HG02678 (cell line): Measurements from ENCODE around the gene HS3ST5.

Experiments
- ATAC-seq: cut with Tn5 transposase; IDR thresholded peaks from one replicate; pipeline ENCODE4 v1.9.1; 2021; ENCODE audit warnings: mild to moderate bottlenecking, moderate library complexity; ENCODE audit not compliant: unreplicated experiment

The HS3ST5 gene

DNA sequence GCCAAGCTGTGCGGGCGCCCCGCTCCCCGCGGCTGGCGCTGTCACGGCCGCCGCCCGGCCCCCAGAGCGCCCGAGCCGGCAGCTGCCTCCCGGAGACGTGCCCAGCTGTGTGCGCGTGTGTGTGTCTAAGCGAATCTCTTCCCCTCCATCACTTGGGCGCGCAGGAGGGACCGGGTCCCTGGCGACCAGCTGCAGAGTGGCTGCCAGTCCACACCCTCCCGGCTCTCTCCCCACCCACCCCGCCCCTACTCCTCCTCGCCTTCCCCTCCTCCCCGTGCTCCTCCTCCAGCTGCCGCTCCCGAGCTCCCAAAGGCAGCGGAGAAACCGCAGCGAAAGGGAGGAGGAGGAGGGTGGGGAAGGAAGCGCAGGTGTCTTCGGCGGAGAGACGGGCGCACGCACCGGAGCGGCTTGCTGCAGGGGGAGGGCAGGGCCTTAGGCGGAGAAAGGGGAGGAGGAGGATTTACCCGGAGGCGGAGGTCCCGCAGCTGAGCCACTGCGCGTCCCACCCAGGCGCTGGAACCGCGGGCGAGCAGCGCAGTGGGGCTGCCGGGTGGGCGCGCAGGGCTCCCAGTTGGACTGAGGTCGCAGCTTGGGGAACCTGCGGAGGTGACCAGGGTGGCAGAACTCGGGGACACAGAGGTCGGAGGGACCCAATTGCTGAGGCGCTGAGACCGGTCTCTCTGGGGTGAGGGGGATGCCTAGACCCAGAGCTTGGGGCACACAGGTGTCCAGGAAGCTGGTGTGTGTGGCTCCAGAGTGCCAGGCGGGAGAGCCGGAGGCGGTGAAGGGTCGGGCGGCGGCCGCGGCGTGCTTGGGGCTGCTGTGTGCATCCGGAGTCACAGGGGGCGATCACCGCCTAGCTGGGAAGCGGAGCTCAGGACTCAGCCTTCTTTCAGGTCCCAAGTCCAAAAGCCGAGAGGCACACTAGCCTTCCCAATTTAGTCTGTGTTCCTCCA lies at the start of gene HS3ST5:
Gene HS3ST5 (minus strand): TSS at position 198 of the 956 bp plus-strand sequence. CDS start 280,178 bp downstream, outside the sequence.
- no peak for ATAC-seq

GRCh38 chr6:114390176-114390575 lies 47.4 kb upstream of the HS3ST5 start:
- ATAC-seq: no peak

DNA sequence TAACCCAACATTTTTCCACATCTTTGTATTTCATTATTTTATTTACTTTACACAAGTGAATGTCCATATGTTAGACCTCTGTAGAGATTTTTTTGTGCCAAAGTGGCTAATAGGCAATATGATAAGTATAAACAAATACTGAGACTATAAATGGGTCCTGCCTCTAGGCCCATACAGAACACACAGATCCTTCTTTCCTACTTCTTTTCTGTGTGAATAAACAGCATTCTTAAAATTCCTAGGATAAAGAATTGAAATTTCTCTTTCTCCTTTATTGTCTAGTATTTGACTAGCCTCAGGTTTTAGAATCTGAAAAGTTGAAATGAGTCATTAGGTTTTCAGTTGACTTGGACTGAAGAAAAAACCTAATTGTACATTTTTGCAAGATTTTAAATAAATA lies 46.3 kb upstream of the HS3ST5 start:
- no peak for ATAC-seq

DNA sequence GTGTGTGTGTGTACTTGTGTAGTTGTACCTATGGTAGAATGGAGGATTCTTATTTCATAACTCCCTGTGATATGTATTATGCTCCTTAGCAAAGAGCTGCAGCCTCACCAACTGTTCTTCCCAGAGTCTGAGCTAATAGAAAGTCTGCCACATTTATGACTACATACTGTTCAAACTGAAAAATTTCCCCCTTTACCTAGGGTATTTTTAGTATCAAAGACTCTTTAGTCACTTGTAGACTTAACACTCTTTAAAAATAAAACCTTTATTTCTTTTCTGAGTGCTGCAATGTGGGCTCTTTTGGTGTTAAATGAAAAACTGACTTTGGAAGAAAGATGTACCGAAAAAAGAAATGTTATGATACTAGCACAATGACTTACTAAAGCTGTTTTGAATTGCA lies 39.6 kb upstream of the HS3ST5 start:
- no peak for ATAC-seq

- ATAC-seq: no peak
Observed at GRCh38 chr6:114377881-114378280, 35.1 kb upstream of the HS3ST5 start.

DNA sequence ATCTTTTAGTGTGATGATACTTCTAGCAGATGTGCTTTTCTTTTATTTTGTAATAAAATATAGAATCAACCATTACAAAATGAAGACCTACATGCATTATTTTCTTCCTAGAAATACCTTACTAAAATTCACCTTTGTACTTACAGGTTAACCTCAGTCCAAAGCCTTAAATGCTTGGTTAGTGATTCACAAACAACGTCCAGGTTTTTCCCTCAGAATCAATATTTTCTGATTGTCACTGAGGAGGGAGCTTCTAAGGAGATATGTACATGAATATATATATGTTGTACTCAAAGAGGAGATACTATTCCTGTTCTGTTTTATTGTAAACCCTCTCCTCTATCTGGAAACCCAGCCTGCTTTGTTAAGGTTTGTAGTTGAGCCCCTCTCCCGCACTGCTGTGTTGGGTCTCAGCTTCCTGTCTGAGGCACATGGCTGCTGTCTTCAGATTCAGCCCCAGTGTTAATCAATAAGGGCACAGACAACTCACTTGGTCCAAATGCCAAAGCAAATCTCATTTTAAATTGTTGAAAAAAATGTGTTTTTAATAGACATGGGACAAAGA lies 33.9 kb upstream of the HS3ST5 start:
- no peak for ATAC-seq

GRCh38 chr6:114375541-114376192 lies 32.8 kb upstream of the HS3ST5 start:
- no peak for ATAC-seq

DNA sequence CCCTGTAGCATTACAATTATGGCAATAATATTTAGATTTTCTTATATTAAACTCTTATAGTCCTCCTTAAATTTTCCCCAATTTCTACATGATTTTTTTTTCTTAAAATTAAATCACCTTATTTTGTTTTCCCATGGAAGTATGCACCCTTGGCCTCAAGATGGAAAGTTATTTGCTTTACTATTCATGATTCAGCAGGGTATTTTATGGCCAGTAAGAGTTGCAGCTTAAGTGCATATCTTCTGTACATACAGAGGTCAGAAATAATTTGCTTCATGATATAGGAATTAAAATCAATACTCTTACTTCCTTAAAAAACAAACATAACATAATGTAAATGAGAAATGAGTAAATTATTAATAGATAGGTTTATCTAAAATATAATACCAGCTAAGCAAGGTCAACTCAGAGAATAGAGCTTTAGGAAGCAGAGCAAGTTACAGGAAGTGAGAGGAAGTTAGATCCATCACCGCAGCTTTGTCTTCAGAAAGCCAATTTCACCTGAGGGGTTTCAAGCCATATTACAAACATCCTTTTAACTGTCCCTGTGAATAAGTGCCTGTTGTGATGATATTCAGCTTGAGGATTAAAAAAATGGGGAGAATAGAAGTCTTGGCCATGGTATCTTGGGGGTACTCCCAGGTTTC lies 24.6 kb upstream of the HS3ST5 start:
- no peak for ATAC-seq

- ATAC-seq: no peak
Observed at GRCh38 chr6:114366899-114367298, 24.1 kb upstream of the HS3ST5 start.

- no peak for ATAC-seq
Observed at GRCh38 chr6:114364301-114364700, 21.5 kb upstream of the HS3ST5 start.

DNA sequence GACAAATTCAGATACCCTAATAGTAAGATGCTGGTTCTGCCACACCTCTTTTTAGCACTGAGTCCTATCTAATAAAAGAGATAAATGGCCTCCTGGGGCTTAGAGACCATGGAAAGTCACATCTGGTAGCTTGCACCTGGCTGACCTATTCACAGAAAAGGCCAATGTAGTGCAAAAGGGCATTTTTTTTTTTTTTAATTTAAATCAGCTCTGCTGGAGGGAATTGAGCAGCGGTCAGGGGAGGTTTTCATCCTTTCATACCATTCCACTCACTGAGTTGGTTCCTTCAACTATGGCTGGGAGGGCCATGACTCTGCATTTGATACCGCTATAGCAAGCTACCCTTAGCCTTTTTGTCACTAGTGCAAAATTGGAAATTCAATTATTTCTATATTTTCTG lies 20.1 kb upstream of the HS3ST5 start:
- no peak for ATAC-seq

GRCh38 chr6:114362396-114362795 lies 19.6 kb upstream of the HS3ST5 start:
- ATAC-seq: no peak

- no peak for ATAC-seq
Observed at GRCh38 chr6:114361036-114361435, 18.2 kb upstream of the HS3ST5 start.

DNA sequence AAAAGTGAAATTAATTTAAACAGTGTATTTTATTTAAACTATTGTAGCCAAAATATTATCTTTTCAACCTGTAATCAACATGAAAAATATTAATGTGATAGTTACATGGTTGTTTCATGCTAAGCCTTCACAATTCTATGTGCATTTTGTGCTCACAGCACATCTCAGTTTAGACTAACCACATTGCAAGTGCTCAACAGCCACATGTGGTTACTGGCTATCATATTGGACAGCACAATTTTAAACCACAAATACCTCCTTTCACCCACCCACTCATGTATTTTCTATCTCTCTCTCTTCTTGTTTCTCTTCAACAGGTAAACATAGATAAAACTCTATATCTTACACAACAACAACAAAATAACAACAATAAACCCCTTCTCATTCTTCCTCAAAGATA lies 12.5 kb upstream of the HS3ST5 start:
- ATAC-seq: no peak

DNA sequence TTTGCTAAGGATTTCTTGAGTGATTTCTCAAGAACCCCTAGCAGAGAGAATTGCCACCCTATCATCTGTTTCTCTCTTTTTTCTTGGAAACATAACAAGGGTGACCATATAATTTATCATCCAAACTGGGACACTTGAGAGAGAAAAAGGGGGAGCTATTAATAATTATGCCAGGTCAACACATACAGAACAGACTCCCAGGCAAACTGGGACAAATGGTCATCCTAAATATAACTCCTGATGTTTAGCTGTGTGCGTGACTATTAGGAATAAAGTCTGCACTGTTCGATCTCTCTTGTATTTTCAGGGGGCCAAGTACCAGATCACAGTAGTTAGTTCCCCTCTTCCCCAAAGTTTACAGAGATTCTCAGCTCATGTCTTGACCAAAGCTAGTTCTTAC lies 11.7 kb upstream of the HS3ST5 start:
- no peak for ATAC-seq

DNA sequence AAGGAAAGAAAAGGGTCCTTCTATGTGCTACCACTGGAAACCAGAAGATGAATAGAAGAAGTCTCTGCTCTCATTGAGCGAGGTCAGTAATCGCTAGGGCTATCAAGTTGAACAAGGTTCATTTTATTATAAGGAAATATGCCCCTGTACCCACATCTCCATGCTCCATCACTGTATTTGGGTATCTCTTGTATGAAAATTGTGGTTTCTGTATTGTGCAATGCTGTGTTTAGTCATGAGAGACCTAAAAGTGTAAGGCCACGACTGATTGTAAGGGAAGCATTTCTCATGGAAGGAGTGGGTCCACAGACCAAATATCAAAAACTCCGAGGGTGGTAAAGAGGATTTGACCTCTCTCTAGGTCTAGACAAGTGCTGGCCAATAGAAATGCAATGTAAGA lies 3.6 kb upstream of the HS3ST5 start:
- no peak for ATAC-seq

GRCh38 chr6:114344971-114345275 lies 2.1 kb upstream of the HS3ST5 start:
- ATAC-seq: no peak

DNA sequence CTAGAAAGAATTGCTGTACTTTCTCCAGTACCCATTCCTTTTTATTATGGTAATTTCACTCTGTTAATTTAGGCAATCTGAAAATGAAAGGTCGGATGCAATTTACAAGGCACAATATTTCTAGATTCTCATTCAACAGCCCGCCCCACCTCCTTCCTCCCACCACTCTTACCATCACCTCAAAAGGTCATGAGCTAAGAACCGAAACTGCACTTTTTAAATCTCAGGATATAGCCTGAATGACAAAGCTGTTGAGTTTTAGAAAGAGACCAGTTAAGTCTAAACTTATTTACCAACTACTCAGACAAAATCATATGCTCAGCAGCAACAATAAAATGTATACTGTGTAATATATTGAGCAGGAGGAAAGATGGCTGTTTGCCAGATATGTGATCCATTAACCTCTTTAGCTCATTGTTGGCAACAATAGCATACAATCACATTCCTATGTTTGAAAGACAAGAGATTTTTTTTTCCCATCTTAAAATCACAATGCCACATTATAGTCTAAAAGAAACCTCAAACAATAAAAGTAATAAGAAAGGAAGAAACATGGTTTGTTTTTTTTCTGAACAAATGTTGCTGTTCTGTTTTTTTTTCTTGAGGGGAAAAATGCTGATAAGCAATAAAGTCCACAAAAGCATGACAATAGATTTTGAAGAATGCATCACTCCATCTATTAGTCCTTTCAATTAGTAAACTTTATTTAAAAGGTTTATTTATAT lies 1.6 kb upstream of the HS3ST5 start:
- no peak for ATAC-seq

DNA sequence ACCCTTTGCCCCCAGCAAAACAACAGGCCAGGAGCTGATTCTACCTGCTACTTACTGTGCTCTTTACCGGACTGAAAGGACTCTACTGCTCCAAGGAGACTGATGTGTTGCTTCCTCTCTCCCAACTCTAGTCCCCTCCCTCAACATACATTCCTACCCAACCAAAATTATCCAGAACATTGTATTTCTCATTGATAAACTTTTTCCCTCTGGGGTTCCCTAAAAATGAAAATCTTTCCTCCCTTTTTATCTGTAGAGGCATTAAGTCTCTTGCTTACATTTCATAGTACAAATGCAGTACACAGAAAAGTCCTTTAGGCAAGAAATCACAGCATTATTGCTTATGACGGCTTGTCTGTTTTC lies 940 bp upstream of the HS3ST5 start:
- no peak for ATAC-seq

DNA sequence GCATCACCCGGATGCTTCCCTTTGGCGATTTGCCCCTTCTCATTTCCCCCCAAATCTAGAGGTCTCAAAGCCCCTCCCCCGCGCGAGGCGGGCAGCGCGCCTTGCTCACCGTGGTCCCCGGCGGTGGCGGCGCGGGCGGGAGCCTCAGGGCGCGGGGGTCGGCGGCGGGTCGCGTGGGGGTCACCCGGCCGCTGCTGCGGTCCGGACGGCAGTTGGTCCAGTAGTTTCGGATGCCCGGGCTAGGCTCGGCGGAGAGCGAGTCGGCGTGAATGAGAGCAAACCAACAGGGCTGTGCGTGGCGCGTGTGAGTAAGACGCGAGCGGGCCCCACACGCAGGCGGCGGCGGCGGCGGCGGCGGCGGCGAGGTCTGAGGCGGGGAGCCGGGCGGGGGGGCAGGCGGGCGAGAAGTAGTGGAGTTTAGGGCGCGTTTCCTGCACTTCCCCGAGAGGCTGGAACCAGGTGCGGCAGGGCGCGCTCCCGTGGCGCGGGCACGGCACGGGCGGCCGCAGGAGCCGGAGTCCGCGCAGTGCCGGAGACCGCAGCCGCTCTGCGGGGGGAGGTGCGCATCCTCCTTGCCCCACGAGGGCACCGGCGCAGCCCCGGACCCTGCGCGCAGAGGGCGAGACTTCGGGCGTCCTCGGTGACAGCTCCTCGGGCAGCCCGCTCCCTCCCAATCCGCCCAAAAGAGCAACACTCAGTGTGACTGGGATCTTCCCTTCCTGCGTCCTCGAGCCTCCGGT lies 567 bp downstream of the HS3ST5 start:
- ATAC-seq: no peak
